ENCODE results near the gene PSMA4. TPM values are rescaled to one million over a fixed set of nuclear protein-coding genes. Genes with fewer than 3 reads are reported as not detected.

Gene PSMA4
- total and polyA plus RNA-seq, 10 of the 15 experiments (the other 5 are each of a cell fraction or from before 2014, with no cell fraction given), result 210 to 1,221 (median 546) TPM

- TF ChIP-seq, protein P1, sequence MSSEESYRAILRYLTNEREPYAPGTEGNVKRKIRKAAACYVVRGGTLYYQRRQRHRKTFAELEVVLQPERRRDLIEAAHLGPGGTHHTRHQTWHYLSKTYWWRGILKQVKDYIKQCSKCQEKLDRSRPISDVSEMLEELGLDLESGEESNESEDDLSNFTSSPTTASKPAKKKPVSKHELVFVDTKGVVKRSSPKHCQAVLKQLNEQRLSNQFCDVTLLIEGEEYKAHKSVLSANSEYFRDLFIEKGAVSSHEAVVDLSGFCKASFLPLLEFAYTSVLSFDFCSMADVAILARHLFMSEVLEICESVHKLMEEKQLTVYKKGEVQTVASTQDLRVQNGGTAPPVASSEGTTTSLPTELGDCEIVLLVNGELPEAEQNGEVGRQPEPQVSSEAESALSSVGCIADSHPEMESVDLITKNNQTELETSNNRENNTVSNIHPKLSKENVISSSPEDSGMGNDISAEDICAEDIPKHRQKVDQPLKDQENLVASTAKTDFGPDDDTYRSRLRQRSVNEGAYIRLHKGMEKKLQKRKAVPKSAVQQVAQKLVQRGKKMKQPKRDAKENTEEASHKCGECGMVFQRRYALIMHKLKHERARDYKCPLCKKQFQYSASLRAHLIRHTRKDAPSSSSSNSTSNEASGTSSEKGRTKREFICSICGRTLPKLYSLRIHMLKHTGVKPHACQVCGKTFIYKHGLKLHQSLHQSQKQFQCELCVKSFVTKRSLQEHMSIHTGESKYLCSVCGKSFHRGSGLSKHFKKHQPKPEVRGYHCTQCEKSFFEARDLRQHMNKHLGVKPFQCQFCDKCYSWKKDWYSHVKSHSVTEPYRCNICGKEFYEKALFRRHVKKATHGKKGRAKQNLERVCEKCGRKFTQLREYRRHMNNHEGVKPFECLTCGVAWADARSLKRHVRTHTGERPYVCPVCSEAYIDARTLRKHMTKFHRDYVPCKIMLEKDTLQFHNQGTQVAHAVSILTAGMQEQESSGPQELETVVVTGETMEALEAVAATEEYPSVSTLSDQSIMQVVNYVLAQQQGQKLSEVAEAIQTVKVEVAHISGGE (CRISPR knock-in tag; IDR thresholded peaks at IDR 0.05), result peak; percentile 15; the same call in 1 of the 2 replicates
- TF ChIP-seq DPF2 (IDR thresholded peaks at IDR 0.05), result peak; percentile 66; the same call in 1 of the 2 replicates
- TF ChIP-seq ZNF687 (IDR thresholded peaks at IDR 0.05), result no peak; the same call in 1 of the 2 replicates
- TF ChIP-seq ZNF24 (IDR thresholded peaks at IDR 0.05), result no peak
- TF ChIP-seq SREBF1 (IDR thresholded peaks at IDR 0.05; ENCODE audit: low read length), result no peak
- no peak for TF ChIP-seq NR2C2 (IDR thresholded peaks at IDR 0.05; ENCODE audit: borderline replicate concordance, control insufficient read depth, insufficient read length, low read depth)
- TF ChIP-seq TCF3 (IDR thresholded peaks at IDR 0.05; ENCODE audit: borderline replicate concordance, insufficient read depth, low read depth, low read length), result no peak
- 0 out of 2 replicates have a peak, but pooled peaks have one; percentile 29 for TF ChIP-seq NR2F1 (conservative IDR thresholded peaks at IDR 0.05)
- TF ChIP-seq MXI1 (IDR thresholded peaks at IDR 0.05; ENCODE audit: low read depth, low read length), result no peak; the same call in none of the 2 replicates
- TF ChIP-seq POLR2A (IDR thresholded peaks at IDR 0.05; ENCODE audit: low read depth, low read length), result peak; percentile 93
- TF ChIP-seq, protein P2, sequence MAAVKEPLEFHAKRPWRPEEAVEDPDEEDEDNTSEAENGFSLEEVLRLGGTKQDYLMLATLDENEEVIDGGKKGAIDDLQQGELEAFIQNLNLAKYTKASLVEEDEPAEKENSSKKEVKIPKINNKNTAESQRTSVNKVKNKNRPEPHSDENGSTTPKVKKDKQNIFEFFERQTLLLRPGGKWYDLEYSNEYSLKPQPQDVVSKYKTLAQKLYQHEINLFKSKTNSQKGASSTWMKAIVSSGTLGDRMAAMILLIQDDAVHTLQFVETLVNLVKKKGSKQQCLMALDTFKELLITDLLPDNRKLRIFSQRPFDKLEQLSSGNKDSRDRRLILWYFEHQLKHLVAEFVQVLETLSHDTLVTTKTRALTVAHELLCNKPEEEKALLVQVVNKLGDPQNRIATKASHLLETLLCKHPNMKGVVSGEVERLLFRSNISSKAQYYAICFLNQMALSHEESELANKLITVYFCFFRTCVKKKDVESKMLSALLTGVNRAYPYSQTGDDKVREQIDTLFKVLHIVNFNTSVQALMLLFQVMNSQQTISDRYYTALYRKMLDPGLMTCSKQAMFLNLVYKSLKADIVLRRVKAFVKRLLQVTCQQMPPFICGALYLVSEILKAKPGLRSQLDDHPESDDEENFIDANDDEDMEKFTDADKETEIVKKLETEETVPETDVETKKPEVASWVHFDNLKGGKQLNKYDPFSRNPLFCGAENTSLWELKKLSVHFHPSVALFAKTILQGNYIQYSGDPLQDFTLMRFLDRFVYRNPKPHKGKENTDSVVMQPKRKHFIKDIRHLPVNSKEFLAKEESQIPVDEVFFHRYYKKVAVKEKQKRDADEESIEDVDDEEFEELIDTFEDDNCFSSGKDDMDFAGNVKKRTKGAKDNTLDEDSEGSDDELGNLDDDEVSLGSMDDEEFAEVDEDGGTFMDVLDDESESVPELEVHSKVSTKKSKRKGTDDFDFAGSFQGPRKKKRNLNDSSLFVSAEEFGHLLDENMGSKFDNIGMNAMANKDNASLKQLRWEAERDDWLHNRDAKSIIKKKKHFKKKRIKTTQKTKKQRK (IDR thresholded peaks at IDR 0.05; ENCODE audit: low read depth, low read length), result no peak
- TF ChIP-seq BCLAF1 (IDR thresholded peaks at IDR 0.05), result no peak
- TF ChIP-seq FOXK2 (IDR thresholded peaks at IDR 0.05), result no peak
- TF ChIP-seq POU2F2 (IDR thresholded peaks at IDR 0.05; ENCODE audit: borderline replicate concordance, low read depth, low read length), result peak; percentile 82
- no peak for TF ChIP-seq SUPT20H (IDR thresholded peaks at IDR 0.05; ENCODE audit: borderline replicate concordance, control insufficient read depth, low read depth, low read length)
- TF ChIP-seq RFX5 (IDR thresholded peaks at IDR 0.05; ENCODE audit: low read depth, low read length), result no peak
Observed at GRCh38 chr15:78540141-78540870, at the start of gene PSMA4 (continued).
